Endodermal cell (in vitro differentiated cells): ENCODE data around the gene ZNF207. TPM values are rescaled to one million over a fixed set of nuclear protein-coding genes. Genes with fewer than 3 reads are reported as not detected.

ENCODE experiments used
- DNase-seq: peaks from one replicate; pipeline ENCODE4 v3.0.0-alpha.2; 2017
- H3K27ac ChIP-seq: 2 replicates; pipeline ENCODE4 v1.5.1; 2013; ENCODE audit warnings: mild to moderate bottlenecking, low read depth, low read length, moderate library complexity
- H3K27me3 ChIP-seq: 2 replicates; pipeline ENCODE4 v1.6.1; 2013; ENCODE audit warnings: mild to moderate bottlenecking, low read length, moderate library complexity; ENCODE audit not compliant: insufficient read depth, control insufficient read depth, poor library complexity, severe bottlenecking
- H3K36me3 ChIP-seq: 2 replicates; pipeline ENCODE4 v1.7.0; 2013; ENCODE audit warnings: mild to moderate bottlenecking, low read length, moderate library complexity; ENCODE audit not compliant: control insufficient read depth, insufficient read depth
- H3K4me1 ChIP-seq: one replicate; pipeline ENCODE4 v1.7.0; 2013; ENCODE audit warnings: low read length; ENCODE audit not compliant: control insufficient read depth, insufficient read depth
- H3K4me3 ChIP-seq: 2 replicates; pipeline ENCODE4 v1.5.1; 2013; ENCODE audit warnings: mild to moderate bottlenecking, low read length, moderate library complexity
- H3K9ac ChIP-seq: 2 replicates; pipeline ENCODE4 v1.6.1; 2013; ENCODE audit warnings: mild to moderate bottlenecking, low read length, moderate library complexity; ENCODE audit not compliant: poor library complexity, severe bottlenecking; ENCODE audit errors: extremely low read depth
- H3K9me3 ChIP-seq: 2 replicates; pipeline ENCODE4 v1.6.1; 2013; ENCODE audit warnings: mild to moderate bottlenecking, low read length, moderate library complexity; ENCODE audit not compliant: control insufficient read depth
- H3K27ac Mint-ChIP-seq: 2 replicates; pipeline ENCODE4 v1.8.0; 2020; ENCODE audit warnings: mixed read lengths
- H3K27me3 Mint-ChIP-seq: 2 replicates; pipeline ENCODE4 v1.8.0; 2021; ENCODE audit warnings: mild to moderate bottlenecking, mixed read lengths; ENCODE audit not compliant: insufficient read depth
- H3K36me3 Mint-ChIP-seq: 2 replicates; pipeline ENCODE4 v1.8.0; 2020; ENCODE audit warnings: low read depth, mixed read lengths
- H3K4me1 Mint-ChIP-seq: 2 replicates; pipeline ENCODE4 v1.8.0; 2020; ENCODE audit warnings: mixed read lengths
- H3K4me3 Mint-ChIP-seq: 2 replicates; pipeline ENCODE4 v1.8.0; 2020; ENCODE audit warnings: mild to moderate bottlenecking, moderate library complexity, mixed read lengths
- H3K9me3 Mint-ChIP-seq: 2 replicates; pipeline ENCODE4 v1.8.0; 2020; ENCODE audit warnings: mild to moderate bottlenecking, mixed read lengths
- CTCF ChIP-seq: fragments of 200-600 bp; sonication (generic); conservative IDR thresholded peaks from 2 replicates; pipeline ENCODE4 v1.5.0; 2021; ENCODE audit warnings: antibody characterized with exemption, mild to moderate bottlenecking
- WGBS, 2 experiments: methylation state at CpG; one replicate each; pipeline versions ENCODE4 v1.1.5 to v1.1.7; 2013; ENCODE audit warnings: missing lambda C conversion rate in 2 of 2, mixed read lengths in 1 of 2; ENCODE audit not compliant: insufficient coverage in 1 of 2, insufficient read length in 1 of 2; 5-methylcytosine and 5-hydroxymethylcytosine counted together
- total RNA-seq, 2 donors: library from RNA; stranded (reverse); fragmentation: NEBNext Ultra II Directional in 1 of 2; extraction: Animal tissue kit (Norgen Biotek cat#: 25700) in 1 of 2; gene quantifications; 2 replicates in 1 of 2; 3 replicates in 1 of 2; pipeline ENCODE4 v1.2.1, GENCODE V29; 2021

Gene ZNF207
- total RNA-seq, 2 donors from 2014 or later = 234 to 255 TPM

- Histone ChIP-seq H3K4me3 (no peak overlapping the region), H3K27ac (no peak overlapping the region), H3K36me3 (no peaks in the 10 kb centered on the region), H3K27me3 (no peaks in the 10 kb centered on the region), H3K9ac (no peak overlapping the region), H3K4me1 (no peaks in the 10 kb centered on the region), H3K9me3 (no peaks in the 10 kb centered on the region)
- Mint-ChIP-seq H3K4me3 (no peak overlapping the region), H3K27ac (no peak overlapping the region), H3K36me3 (no peaks in the 10 kb centered on the region), H3K9me3 (no peaks in the 10 kb centered on the region), H3K4me1 (peaks cover 6% of the 10 kb centered on the region), H3K27me3 (peaks cover under 1% of the 10 kb centered on the region)
- no peak for TF ChIP-seq CTCF
- 93 to 96% methylated on average over 15 of the region's 15 CpGs for WGBS, 2 experiments
- DNase-seq = no peak
Observed at GRCh38 chr17:32320847-32321246, 29.1 kb upstream of the ZNF207 start.

GRCh38 chr17:32323046-32323445 is 26.9 kb upstream of the ZNF207 start:
- H3K4me3 ChIP-seq = no peak overlapping the region
- peak overlapping the region; percentile 0 for H3K27ac Mint-ChIP-seq
- no peaks in the 10 kb centered on the region for H3K4me1 ChIP-seq
- H3K36me3 Mint-ChIP-seq = no peaks in the 10 kb centered on the region
- H3K27me3 ChIP-seq = no peaks in the 10 kb centered on the region
- H3K9me3 Mint-ChIP-seq = no peaks in the 10 kb centered on the region
- no peaks in the 10 kb centered on the region for H3K36me3 ChIP-seq
- no peak for DNase-seq
- no peak overlapping the region for H3K27ac ChIP-seq
- WGBS, 2 experiments = 96 to 100% methylated on average over 5 to 10 of the region's 10 CpGs
- no peak overlapping the region for H3K9ac ChIP-seq
- H3K4me3 Mint-ChIP-seq = no peak overlapping the region
- no peaks in the 10 kb centered on the region for H3K27me3 Mint-ChIP-seq
- no peaks in the 10 kb centered on the region for H3K9me3 ChIP-seq
- peaks cover 6% of the 10 kb centered on the region for H3K4me1 Mint-ChIP-seq
- TF ChIP-seq CTCF = no peak

- Mint-ChIP-seq H3K36me3 (no peaks in the 10 kb centered on the region), H3K27me3 (no peaks in the 10 kb centered on the region), H3K4me1 (peaks cover 6% of the 10 kb centered on the region), H3K4me3 (no peak overlapping the region), H3K9me3 (no peaks in the 10 kb centered on the region), H3K27ac (peak overlapping the region; percentile 0)
- 55 to 59% methylated on average over 9 to 11 of the region's 11 CpGs for WGBS, 2 experiments
- DNase-seq = peak; percentile 61
- H3K9ac ChIP-seq = no peak overlapping the region
- TF ChIP-seq CTCF = no peak
- H3K36me3 ChIP-seq = no peaks in the 10 kb centered on the region
- no peaks in the 10 kb centered on the region for H3K27me3 ChIP-seq
- H3K9me3 ChIP-seq = no peaks in the 10 kb centered on the region
- H3K4me3 ChIP-seq = no peak overlapping the region
- H3K27ac ChIP-seq = no peak overlapping the region
- no peaks in the 10 kb centered on the region for H3K4me1 ChIP-seq
Observed at GRCh38 chr17:32323811-32324491, 26.0 kb upstream of the ZNF207 start.
